Measurements from ENCODE around the gene ALDH1A2. TPM values are rescaled to one million over a fixed set of nuclear protein-coding genes. Genes with fewer than 3 reads are reported as not detected.

Gene ALDH1A2
- total RNA-seq, 2 donors from 2014 or later = 4.3 to 37.5 TPM

- Histone ChIP-seq H3K27me3 (replicated peaks; ENCODE audit: insufficient read depth) (peaks cover under 1% of the 10 kb centered on the region), H3K4me3 (no peak overlapping the region), H3K9me3 (no peaks in the 10 kb centered on the region), H3K4me1 (ENCODE audit: control insufficient read depth in 1 of 2, low read depth in 2 of 2) (peaks cover 0 to 3% of the 10 kb centered on the region in 2 donors), H3K27ac (no peak overlapping the region), H3K36me3 (no peaks in the 10 kb centered on the region)
- TF ChIP-seq CTCF (IDR thresholded peaks at IDR 0.05) = peak; percentile 76
- DNase-seq (ENCODE audit: low spot score) (no peak), ATAC-seq (ENCODE audit: insufficient number of reproducible peaks, low FRiP score, low read depth) (no peak)
These were observed 5.4 kb upstream of the ALDH1A2 start for GRCh38 chr15:58070801-58071418.

- TF ChIP-seq CTCF (IDR thresholded peaks at IDR 0.05) = no peak
- ATAC-seq (ENCODE audit: insufficient number of reproducible peaks, low FRiP score, low read depth) (no peak), DNase-seq (ENCODE audit: low spot score) (no peak)
- Histone ChIP-seq H3K9me3 (no peaks in the 10 kb centered on the region), H3K36me3 (no peaks in the 10 kb centered on the region), H3K27ac (no peak overlapping the region), H3K4me1 (ENCODE audit: control insufficient read depth in 1 of 2, low read depth in 2 of 2) (peaks cover 0 to 13% of the 10 kb centered on the region in 2 donors), H3K4me3 (no peak overlapping the region), H3K27me3 (replicated peaks; ENCODE audit: insufficient read depth) (peaks cover 18% of the 10 kb centered on the region)
These were observed 3.5 kb upstream of the ALDH1A2 start for GRCh38 chr15:58069008-58069407.

GRCh38 chr15:58066042-58066867 is 744 bp upstream of the ALDH1A2 start:
- H3K4me3 ChIP-seq = peak overlapping the region; percentile 71
- peak; percentile 73 for TF ChIP-seq CTCF (IDR thresholded peaks at IDR 0.05)
- no peak for DNase-seq (ENCODE audit: low spot score)
- H3K4me1 ChIP-seq (ENCODE audit: control insufficient read depth in 1 of 2, low read depth in 2 of 2) = peaks cover 0 to 13% of the 10 kb centered on the region in 2 donors
- H3K9me3 ChIP-seq = no peaks in the 10 kb centered on the region
- peaks cover 26% of the 10 kb centered on the region for H3K27me3 ChIP-seq (replicated peaks; ENCODE audit: insufficient read depth)
- H3K36me3 ChIP-seq = no peaks in the 10 kb centered on the region
- no peak overlapping the region for H3K27ac ChIP-seq
- ATAC-seq (ENCODE audit: insufficient number of reproducible peaks, low FRiP score, low read depth) = peak; percentile 43

GRCh38 chr15:58064980-58065444 is 499 bp downstream of the ALDH1A2 start:
- ATAC-seq (ENCODE audit: insufficient number of reproducible peaks, low FRiP score, low read depth) (no peak), DNase-seq (ENCODE audit: low spot score) (no peak)
- no peak for TF ChIP-seq CTCF (IDR thresholded peaks at IDR 0.05)
- Histone ChIP-seq H3K4me1 (ENCODE audit: control insufficient read depth in 1 of 2, low read depth in 2 of 2) (peaks cover 0 to 13% of the 10 kb centered on the region in 2 donors), H3K27ac (no peak overlapping the region), H3K4me3 (peak overlapping the region; percentile 71), H3K27me3 (replicated peaks; ENCODE audit: insufficient read depth) (peaks cover 26% of the 10 kb centered on the region), H3K9me3 (no peaks in the 10 kb centered on the region), H3K36me3 (no peaks in the 10 kb centered on the region)

Data from thoracic aorta (tissue), 2 donors.